GM12864 (cell line): ENCODE data around the gene ZNF175.

Source experiments
- DNase-seq: peaks from one replicate; pipeline ENCODE4 v3.0.0-alpha.2; 2011; ENCODE audit warnings: low read depth
- H3K4me3 ChIP-seq: 2 replicates; pipeline ENCODE4 v1.5.1; 2011; ENCODE audit warnings: mild to moderate bottlenecking, low read depth, low read length, control low read depth
- TF ChIP-seq, protein P1 (sequence below): IDR thresholded peaks from 2 replicates; pipeline ENCODE4 v1.5.1; 2011; ENCODE audit warnings: low read depth, mild to moderate bottlenecking, moderate library complexity, low read length, control low read depth, inconsistent platforms; ENCODE audit errors: missing control alignments

Gene ZNF175

DNA sequence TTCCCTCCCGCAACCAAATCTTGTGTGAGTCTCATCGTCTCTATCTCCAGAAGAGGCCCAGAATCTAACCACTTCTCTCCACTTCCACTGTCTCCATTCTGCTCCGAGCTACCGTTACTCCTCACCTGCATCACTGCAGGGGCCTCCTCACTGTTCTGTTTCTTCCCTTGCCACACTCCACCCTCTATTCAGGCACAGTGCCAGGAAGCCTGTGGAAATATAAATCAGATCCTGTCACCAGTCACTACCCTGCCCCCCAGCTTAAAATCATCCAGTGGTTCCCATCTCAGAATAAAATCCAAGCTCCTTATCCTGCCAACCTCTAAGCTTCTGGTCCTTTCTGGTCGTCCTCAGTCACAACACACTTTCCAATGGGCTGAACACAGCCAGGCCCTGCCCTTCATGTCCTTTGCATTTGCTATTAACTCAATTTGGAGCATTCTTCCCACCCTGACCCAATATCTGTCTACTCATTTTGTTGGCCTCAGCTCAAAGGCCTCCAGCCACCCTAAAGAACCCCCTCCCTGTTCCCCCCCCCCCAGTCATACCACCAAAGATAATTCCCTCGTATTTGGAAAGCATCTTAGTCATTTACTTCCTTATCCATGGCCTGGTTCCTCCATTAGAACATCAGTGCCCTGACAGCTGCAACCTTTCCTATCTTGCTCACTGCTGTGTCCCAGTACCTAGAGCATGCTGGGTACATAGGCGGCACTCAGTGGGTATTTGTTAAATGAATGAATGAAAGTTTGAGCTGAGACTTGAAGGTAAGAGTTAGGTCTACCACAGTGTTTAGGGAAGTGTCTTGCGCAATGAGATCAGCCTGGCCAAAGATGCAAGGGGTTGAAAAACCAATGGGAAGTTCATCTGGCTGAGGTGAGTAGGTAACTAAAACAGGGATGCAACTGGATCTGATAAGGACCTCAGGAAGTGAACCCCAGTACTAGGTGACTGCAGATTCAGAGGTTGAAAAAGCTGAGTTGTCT, 24.4 kb downstream of the ZNF175 start:
- DNase-seq, result no peak
- H3K4me3 ChIP-seq, result no peak overlapping the region
- TF ChIP-seq, protein P1, sequence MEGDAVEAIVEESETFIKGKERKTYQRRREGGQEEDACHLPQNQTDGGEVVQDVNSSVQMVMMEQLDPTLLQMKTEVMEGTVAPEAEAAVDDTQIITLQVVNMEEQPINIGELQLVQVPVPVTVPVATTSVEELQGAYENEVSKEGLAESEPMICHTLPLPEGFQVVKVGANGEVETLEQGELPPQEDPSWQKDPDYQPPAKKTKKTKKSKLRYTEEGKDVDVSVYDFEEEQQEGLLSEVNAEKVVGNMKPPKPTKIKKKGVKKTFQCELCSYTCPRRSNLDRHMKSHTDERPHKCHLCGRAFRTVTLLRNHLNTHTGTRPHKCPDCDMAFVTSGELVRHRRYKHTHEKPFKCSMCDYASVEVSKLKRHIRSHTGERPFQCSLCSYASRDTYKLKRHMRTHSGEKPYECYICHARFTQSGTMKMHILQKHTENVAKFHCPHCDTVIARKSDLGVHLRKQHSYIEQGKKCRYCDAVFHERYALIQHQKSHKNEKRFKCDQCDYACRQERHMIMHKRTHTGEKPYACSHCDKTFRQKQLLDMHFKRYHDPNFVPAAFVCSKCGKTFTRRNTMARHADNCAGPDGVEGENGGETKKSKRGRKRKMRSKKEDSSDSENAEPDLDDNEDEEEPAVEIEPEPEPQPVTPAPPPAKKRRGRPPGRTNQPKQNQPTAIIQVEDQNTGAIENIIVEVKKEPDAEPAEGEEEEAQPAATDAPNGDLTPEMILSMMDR, result no peak

DNA sequence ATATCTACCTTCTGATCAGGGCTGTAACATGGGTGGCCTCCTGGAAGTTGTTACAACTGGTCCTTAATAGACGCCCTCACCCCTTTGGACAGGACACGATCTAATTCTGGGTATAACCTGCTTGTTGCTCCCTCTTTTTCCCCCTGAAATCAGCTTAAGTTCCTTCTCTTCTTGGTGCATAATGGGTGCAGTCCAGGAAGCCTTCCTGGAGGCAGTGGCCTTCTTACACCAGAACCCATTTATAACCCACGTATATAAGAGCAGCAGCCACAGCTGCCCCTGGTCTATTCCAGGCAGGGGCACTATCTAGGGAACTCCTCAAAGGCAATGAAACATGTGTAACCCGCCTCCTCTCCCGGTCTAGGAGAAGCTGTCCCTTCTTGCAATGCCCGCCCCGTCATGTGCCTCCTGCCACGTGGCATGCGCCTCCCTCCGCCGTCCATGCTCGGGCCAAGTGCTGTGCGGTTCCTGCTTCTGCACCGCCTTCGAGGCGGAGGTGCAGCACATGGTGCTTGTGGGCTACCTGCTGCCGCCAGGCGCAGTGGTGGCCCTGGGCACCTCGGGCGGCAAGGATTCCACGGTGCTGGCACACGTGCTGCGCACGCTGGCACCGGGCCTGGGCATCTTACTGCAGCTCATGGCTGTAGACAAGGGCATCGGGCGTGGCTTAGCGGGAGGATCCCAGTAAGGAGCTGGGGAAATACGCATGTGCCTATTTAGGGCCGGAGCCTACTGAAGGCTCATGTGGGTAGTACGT, 27.3 kb downstream of the ZNF175 start:
- DNase-seq, result no peak
- H3K4me3 ChIP-seq, result no peak overlapping the region
- TF ChIP-seq, protein P1, result no peak

DNA sequence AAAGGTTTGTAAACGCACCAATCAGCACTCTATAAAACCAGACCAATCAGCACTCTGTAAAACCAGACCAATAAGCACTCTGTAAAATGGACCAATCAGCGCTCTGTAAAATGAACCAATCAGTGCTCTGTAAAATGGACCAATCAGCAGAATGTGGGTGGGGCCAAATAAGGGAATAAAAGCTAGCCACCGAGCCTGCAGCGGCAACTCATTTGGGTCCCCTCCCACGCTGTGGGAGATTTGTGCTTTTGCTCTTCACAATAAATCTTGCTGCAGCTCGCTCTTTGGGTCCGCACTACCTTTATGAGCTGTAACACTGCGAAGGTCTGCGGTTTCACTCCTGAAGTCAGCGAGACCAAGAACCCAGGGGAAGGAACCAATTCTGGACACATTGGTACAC, 28.0 kb downstream of the ZNF175 start:
- TF ChIP-seq, protein P1, result no peak
- no peak overlapping the region for H3K4me3 ChIP-seq
- no peak for DNase-seq

DNA sequence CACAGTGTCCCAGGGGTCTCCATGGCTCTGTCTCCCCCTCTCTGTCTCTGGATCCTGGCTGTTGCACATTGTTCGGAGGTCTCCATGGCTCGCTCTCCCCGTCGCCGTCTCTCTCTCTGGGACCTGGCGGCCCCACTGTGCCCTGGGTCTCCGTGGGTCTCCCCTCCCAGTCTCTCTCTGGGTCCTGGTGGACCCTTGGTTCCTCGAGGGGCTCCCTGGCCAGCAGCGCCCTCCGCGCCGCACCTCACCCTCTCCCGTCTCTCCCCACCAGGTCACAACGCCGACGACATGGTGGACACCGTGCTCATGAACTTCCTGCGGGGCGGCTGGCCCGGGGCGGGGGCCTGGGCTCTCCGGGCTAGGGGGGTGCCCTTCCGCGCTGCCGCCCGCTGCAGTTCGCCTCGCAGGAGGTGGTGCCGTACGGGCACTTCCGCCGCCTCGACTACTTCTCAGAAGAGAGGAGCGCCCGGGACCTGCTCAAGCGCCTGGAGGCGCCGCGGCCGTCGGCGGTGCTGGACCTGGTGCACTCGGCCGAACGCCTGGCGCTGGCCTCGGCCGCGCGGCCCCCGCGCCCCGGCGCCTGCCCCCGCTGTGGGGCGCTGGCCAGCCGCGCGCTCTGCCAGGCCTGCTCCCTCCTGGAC, 30.0 kb downstream of the ZNF175 start:
- DNase-seq, result no peak
- TF ChIP-seq, protein P1, result no peak
- peak overlapping the region; percentile 22 for H3K4me3 ChIP-seq

DNA sequence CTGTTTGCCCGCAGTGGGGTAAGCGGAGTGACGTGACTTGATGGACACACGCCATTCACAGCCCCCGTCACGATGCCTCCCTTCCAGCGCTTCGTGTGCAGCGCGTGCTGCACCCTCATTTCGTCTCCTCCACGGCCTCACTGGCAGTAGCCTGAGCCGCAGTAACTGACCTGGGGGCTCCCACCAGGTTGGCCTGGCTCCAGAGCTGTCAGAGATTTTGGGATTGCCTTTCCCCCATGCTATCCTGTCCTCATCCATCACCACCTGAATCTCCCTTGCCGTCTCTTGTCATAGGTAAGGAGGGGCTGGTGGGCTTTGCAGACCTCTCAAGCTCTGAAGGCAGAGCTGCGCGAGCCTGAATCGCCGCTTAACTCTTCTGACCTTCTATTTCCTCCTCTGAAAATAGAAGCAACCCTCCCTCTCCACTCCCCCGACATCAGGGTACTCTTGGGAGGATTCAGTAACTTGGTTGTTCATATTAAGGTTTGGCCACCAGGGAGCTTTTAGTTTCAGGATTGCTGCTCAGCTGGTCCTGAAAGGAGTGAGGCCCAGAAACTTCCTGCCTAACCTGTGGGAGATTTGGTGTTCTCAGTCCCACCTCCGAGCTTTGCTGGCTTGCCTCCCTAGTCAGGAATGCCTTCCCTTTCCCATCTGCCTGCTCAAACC, 31.2 kb downstream of the ZNF175 start:
- DNase-seq, result no peak
- H3K4me3 ChIP-seq, result 0 out of 2 replicates have a peak overlapping the region, but pooled peaks have one; percentile 1
- TF ChIP-seq, protein P1, result peak; percentile 41

DNA sequence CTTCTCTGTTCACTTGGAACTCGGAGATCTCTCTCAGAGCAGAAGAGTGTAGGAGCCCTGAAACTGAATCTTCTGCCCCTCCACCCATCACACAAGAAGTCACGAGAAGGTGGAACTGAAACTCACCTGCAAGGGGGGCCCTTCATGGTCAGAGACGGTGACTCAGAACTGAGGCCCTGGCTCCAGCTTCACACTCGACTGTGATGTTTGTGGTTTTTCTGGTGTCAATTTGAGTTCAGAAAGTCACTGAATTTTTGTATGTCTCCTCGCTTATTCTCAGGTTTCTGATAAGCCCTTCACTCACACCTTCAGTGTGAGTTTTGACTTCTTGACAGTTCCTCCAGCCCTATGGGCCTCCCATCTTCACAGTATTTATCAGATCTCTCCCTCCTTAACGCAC, 36.0 kb downstream of the ZNF175 start:
- H3K4me3 ChIP-seq, result no peak overlapping the region
- DNase-seq, result peak; percentile 97
- TF ChIP-seq, protein P1, result no peak
